PC-9 (cell line): Measurements from ENCODE around the gene PEPD. TPM values are rescaled to one million over a fixed set of nuclear protein-coding genes. Genes with fewer than 3 reads are reported as not detected.

Source experiments
- BruUV-seq: library from RNA; stranded (reverse); fragments of 400-500 nt; replicated peaks from 2 replicates; lab custom pipeline; 2021; lab: Mats Ljungman, UMichigan
- CTCF ChIA-PET: fragments of 300-600 bp; sonication (Branson Sonifier 250); formaldehyde crosslinking; loops from one replicate; lab custom pipeline; 2022; ENCODE audit warnings: antibody characterized with exemption; lab: Charles Lee
- POLR2A ChIA-PET: fragments of 300-600 bp; sonication (Branson Sonifier 250); formaldehyde crosslinking; loops from one replicate; lab custom pipeline; 2022; ENCODE audit warnings: antibody characterized with exemption; ENCODE audit not compliant: unreplicated experiment; lab: Charles Lee
- DNase-seq, 2 experiments: peaks; one replicate each; pipeline versions ENCODE4 v3.0.0 to v3.0.0-alpha.2; 2015 to 2022; ENCODE audit warnings: mixed read lengths in 1 of 2
- H2AFZ ChIP-seq: fragments of 200-600 bp; sonication (generic); 2 replicates; pipeline ENCODE4 v1.8.1; 2017; ENCODE audit warnings: antibody characterized with exemption
- H3F3A ChIP-seq: fragments of 200-600 bp; sonication (generic); 2 replicates; pipeline ENCODE4 v1.8.1; 2017; ENCODE audit warnings: antibody characterized with exemption, mild to moderate bottlenecking, low read depth; ENCODE audit not compliant: insufficient read depth
- H3K27ac ChIP-seq: fragments of 200-600 bp; sonication (generic); 2 replicates; pipeline ENCODE4 v1.6.1; 2016; ENCODE audit warnings: mixed run types
- H3K27me3 ChIP-seq: fragments of 200-600 bp; sonication (generic); 2 replicates; pipeline ENCODE4 v1.6.1; 2016; ENCODE audit warnings: low read depth, mixed run types; ENCODE audit not compliant: insufficient read depth
- H3K36me3 ChIP-seq: fragments of 200-600 bp; sonication (generic); 2 replicates; pipeline ENCODE4 v1.6.1; 2016; ENCODE audit warnings: low read depth, mixed run types
- H3K4me1 ChIP-seq: fragments of 200-600 bp; sonication (generic); replicated peaks from 2 replicates; pipeline ENCODE4 v1.6.1; 2016; ENCODE audit warnings: mixed run types; ENCODE audit not compliant: insufficient read depth
- H3K4me2 ChIP-seq: fragments of 200-600 bp; sonication (generic); 2 replicates; pipeline ENCODE4 v1.6.1; 2017; ENCODE audit warnings: mixed run types
- H3K4me3 ChIP-seq: fragments of 200-600 bp; sonication (generic); 2 replicates; pipeline ENCODE4 v1.6.1; 2016; ENCODE audit warnings: mixed run types
- H3K79me2 ChIP-seq: fragments of 200-600 bp; sonication (generic); 2 replicates; pipeline ENCODE4 v1.6.1; 2017; ENCODE audit warnings: low read depth, mixed run types
- H3K9me2 ChIP-seq: fragments of 200-600 bp; sonication (generic); 2 replicates; pipeline ENCODE4 v1.8.1; 2017; ENCODE audit warnings: mild to moderate bottlenecking; ENCODE audit not compliant: insufficient read depth
- H3K9me3 ChIP-seq: fragments of 200-600 bp; sonication (generic); 2 replicates; pipeline ENCODE4 v1.8.1; 2016; ENCODE audit warnings: low read depth; ENCODE audit not compliant: insufficient read depth
- H4K20me1 ChIP-seq: fragments of 200-600 bp; sonication (generic); 2 replicates; pipeline ENCODE4 v1.8.1; 2017; ENCODE audit not compliant: insufficient read depth
- EZH2 ChIP-seq: fragments of 200-600 bp; sonication (generic); IDR thresholded peaks from 2 replicates; pipeline ENCODE4 v1.8.0; 2017; ENCODE audit warnings: antibody characterized with exemption, low read depth
- intact Hi-C: fragments of 100-400 bp; cut with micrococcal nuclease; formaldehyde crosslinking; loops from one replicate; pipeline ENCODE4 v1.10.0; 2022; ENCODE audit not compliant: unreplicated experiment
- total RNA-seq: library from RNA; stranded (reverse); gene quantifications from 2 replicates; pipeline ENCODE4 v1.2.3, GENCODE V29; 2021
- TF ChIP-seq, protein P1 (sequence below): fragments of 200-600 bp; sonication (generic); conservative IDR thresholded peaks from 2 replicates; pipeline ENCODE4 v1.6.1; 2017; ENCODE audit warnings: mixed run types, antibody characterized with exemption, mild to moderate bottlenecking, moderate library complexity

PEPD gene
- total RNA-seq, 1 experiment from 2014 or later, result 71.0 TPM

DNA sequence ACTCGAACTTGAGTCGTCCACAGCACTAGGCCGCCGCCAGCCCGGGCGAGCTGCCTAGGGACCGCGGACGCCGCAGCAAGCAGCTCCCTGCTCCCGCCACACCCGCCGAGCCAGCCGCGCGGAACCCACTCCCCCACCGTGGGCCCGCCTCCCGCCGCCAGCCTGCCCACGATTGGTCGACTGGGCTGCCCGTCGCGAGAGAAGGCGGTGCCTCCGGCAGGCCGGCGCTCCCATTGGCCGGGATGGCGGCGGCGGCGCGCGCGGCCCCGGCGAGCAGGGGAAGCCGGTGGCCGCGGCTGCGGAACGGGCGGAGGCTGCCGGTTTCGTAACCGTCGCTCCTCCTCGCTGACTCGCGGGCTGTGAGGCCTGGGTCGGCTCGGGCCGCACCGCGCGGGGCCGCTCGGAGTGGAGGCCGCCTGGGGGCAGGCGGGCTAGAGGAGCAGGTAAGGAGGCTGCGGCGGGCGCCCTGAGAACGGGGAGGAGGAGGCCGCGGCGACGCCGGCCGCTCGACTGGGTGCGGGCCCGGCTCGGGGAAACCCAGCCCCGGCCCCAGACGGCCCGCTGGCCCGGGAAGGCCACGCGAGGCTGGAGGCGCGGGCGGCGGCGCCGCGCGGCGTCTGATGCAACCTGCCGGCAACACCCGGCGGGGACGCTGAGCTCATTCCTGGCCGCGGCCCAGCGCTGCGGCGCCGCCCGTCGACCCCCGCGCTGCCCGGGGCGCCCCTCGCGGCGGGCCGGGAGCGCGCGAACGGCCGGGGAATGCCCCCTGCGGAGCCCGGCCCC is 147.9 kb downstream of the PEPD start, which contains the start of gene CEBPG:
Gene CEBPG, plus strand, starts transcription at position 257 of the 783 bp plus-strand sequence. CDS start 5,531 bp downstream, outside the sequence.
- H2AFZ ChIP-seq, result peak within 1 kb of the TSS; percentile 82
- intact Hi-C loops, result loop anchor here (2.0 kb wide), 1 partner anchor 71 kb away; the partner anchor contains the start of gene CEBPA
- CTCF ChIA-PET, result interaction anchor here (0.5 to 1.6 kb wide), 4 partner anchors 50 to 1767 kb away, joined by 3 to 15 read pairs (median 4); no protein-coding TSS in a partner anchor
- POLR2A ChIA-PET, result interaction anchor here (0.5 to 0.8 kb wide), 7 partner anchors 30 to 1102 kb away, joined by 3 to 8 read pairs (median 5); no protein-coding TSS in a partner anchor
- peak within 1 kb of the TSS; percentile 95 for H3K4me3 ChIP-seq
- peaks cover 40% of the 10 kb centered on the region for H4K20me1 ChIP-seq
- H3K9me3 ChIP-seq, result no peaks in the 10 kb centered on the region
- peak; percentile 67 to 97 for DNase-seq
- peak within 1 kb of the TSS; percentile 98 for H3K27ac ChIP-seq
- peaks cover 46% of the 10 kb centered on the region for H3K79me2 ChIP-seq
- no peaks in the 10 kb centered on the region for H3K27me3 ChIP-seq
- TF ChIP-seq, protein P1, sequence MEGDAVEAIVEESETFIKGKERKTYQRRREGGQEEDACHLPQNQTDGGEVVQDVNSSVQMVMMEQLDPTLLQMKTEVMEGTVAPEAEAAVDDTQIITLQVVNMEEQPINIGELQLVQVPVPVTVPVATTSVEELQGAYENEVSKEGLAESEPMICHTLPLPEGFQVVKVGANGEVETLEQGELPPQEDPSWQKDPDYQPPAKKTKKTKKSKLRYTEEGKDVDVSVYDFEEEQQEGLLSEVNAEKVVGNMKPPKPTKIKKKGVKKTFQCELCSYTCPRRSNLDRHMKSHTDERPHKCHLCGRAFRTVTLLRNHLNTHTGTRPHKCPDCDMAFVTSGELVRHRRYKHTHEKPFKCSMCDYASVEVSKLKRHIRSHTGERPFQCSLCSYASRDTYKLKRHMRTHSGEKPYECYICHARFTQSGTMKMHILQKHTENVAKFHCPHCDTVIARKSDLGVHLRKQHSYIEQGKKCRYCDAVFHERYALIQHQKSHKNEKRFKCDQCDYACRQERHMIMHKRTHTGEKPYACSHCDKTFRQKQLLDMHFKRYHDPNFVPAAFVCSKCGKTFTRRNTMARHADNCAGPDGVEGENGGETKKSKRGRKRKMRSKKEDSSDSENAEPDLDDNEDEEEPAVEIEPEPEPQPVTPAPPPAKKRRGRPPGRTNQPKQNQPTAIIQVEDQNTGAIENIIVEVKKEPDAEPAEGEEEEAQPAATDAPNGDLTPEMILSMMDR, result no peak
- TF ChIP-seq EZH2, result no peak
- peaks cover 31% of the 10 kb centered on the region; the same call in 1 of the 2 replicates for H3F3A ChIP-seq
- no TSS peak for BruUV-seq
- H3K4me2 ChIP-seq, result peak within 1 kb of the TSS; percentile 96
- H3K9me2 ChIP-seq, result no peaks in the 10 kb centered on the region
- no peaks in the 10 kb centered on the region for H3K36me3 ChIP-seq
- peaks cover 34% of the 10 kb centered on the region for H3K4me1 ChIP-seq

DNA sequence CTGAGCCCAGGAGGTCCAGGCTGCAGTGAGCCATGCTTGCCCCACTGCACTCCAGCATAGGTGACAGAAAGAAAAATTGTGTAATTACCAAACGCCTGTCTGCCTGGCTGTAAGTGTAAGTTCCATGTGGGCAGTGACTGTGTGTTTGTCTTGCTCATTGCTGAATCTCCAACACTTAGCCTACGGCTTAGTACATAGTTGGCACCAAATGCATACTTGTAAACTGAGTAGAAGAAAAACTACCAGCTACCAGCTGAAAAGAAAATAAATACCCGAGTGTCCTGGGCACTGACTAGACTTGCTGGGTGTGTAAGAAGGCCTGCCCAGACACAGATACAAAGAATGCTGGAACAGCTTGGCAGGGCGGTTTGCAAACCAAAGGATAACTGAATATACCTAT is 150.8 kb downstream of the PEPD start:
- Histone ChIP-seq H3K4me3 (no peak overlapping the region), H3K9me3 (no peaks in the 10 kb centered on the region), H2AFZ (no peak overlapping the region), H3K9me2 (no peaks in the 10 kb centered on the region), H3K4me1 (peaks cover 22% of the 10 kb centered on the region), H3K4me2 (no peak overlapping the region), H3F3A (peaks cover 26% of the 10 kb centered on the region; the same call in 1 of the 2 replicates), H4K20me1 (peaks cover 13% of the 10 kb centered on the region), H3K79me2 (peaks cover 17% of the 10 kb centered on the region), H3K27me3 (peaks cover 6% of the 10 kb centered on the region; the same call in 1 of the 2 replicates), H3K36me3 (no peaks in the 10 kb centered on the region), H3K27ac (no peak overlapping the region)
- BruUV-seq, result no TSS peak
- TF ChIP-seq, protein P1, result no peak
- no peak for TF ChIP-seq EZH2
- POLR2A ChIA-PET, result no interaction called here
- intact Hi-C loops, result no loop called here
- CTCF ChIA-PET, result no interaction called here
- no peak for DNase-seq

DNA sequence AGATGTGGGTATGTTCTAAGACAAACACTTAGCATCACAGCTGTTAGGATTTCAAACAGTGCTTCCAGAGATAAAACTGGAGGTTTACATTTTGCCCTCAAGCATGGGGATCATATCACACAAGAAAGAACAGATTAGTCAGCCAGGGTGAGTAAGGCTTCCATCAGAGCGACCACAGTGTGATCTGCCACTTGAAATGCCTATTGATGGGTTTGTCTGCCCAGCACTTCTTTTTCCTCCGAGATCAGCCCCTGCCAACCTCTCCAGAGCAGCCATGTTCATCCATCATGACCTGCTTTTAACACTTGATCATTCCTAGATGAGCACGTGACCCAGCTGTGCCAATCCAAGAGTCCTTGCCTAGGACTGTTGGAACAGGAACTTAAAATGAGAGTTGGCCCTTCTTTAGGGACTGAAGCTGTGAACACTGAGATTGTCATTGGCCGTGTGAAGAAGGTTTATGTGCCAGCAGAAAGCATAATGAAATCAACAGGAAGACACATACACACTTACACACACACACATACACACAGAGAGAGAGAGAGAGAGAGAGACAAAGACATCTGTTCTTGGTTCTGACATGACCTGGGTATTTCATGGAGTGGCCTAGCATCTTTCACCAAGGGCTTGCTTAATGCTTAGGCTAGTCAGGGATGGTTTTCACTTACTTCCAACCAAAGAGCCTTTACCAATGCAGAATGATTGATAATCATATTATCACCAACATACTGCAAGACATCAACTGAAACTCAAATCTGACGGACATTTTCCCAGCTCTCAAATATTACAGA is 153.3 kb downstream of the PEPD start:
- H4K20me1 ChIP-seq, result no peaks in the 10 kb centered on the region
- CTCF ChIA-PET, result interaction anchor here (0.6 kb wide), 1 partner anchor 10 kb away, joined by 3 read pairs; no protein-coding TSS in a partner anchor
- peak in 1 of 2 experiments; percentile 67 for DNase-seq
- H3K9me3 ChIP-seq, result no peaks in the 10 kb centered on the region
- H3K27me3 ChIP-seq, result peaks cover 11% of the 10 kb centered on the region; the same call in 1 of the 2 replicates
- POLR2A ChIA-PET, result interaction anchor here (0.6 kb wide), 1 partner anchor 337 kb away, joined by 3 read pairs; no protein-coding TSS in a partner anchor
- H3K27ac ChIP-seq, result no peak overlapping the region
- peaks cover 11% of the 10 kb centered on the region; the same call in 1 of the 2 replicates for H3F3A ChIP-seq
- peak overlapping the region; percentile 29 for H3K4me2 ChIP-seq
- peak overlapping the region; percentile 13; the same call in 1 of the 2 replicates for H2AFZ ChIP-seq
- H3K4me1 ChIP-seq, result 0 out of 2 replicates have a peak, but pooled peaks cover 11% of the 10 kb centered on the region
- intact Hi-C loops, result no loop called here
- H3K4me3 ChIP-seq, result no peak overlapping the region
- no TSS peak for BruUV-seq
- H3K36me3 ChIP-seq, result no peaks in the 10 kb centered on the region
- no peaks in the 10 kb centered on the region for H3K9me2 ChIP-seq
- no peak for TF ChIP-seq EZH2
- TF ChIP-seq, protein P1, result no peak
- no peaks in the 10 kb centered on the region for H3K79me2 ChIP-seq
